K562 (cell line): Measurements from ENCODE around the gene SPATA33. TPM values are rescaled to one million over a fixed set of nuclear protein-coding genes. Genes with fewer than 3 reads are reported as not detected.
A peak's percentile ranks its signal among the peaks of the same experiment; 100 is the strongest.

Experiments used
- ATAC-seq: fragments of 200-7000 bp; cut with Tn5 transposase; 3 replicates; pipeline ENCODE4 v1.9.1; 2020; ENCODE audit warnings: moderate library complexity
- BruUV-seq: library from RNA; stranded (reverse); fragments of 400-500 nt; replicated peaks from 2 replicates; lab custom pipeline; 2021; lab: Mats Ljungman, UMichigan
- CTCF ChIA-PET: fragments of 300-600 bp; formaldehyde crosslinking; extraction: SDS; loops from one replicate; lab custom pipeline; 2021; ENCODE audit warnings: low intra/inter-chr PET ratio; lab: Yijun Ruan, JAX
- POLR2A ChIA-PET: fragments of 300-600, 350-650 bp; sonication (Branson Sonifier 250); formaldehyde crosslinking; extraction: SDS; loops from one replicate; lab custom pipeline; 2021; ENCODE audit warnings: antibody characterized with exemption, inconsistent platforms; lab: Yijun Ruan, JAX
- DNase-seq, 4 experiments: peaks; one replicate each; pipeline versions ENCODE4 v3.0.0 to v3.0.0-alpha.2; 2011 to 2018; ENCODE audit warnings: low spot score in 3 of 4, mixed read lengths in 3 of 4; ENCODE audit errors: extremely low read depth in 1 of 4
- FAIRE-seq: peaks from 2 replicates; lab custom pipeline; 2011; peaks lifted over from hg19 to GRCh38; lab: Jason Lieb, UNC
- H2AFZ ChIP-seq: 2 replicates; pipeline ENCODE4 v1.6.0; 2011; ENCODE audit warnings: low read depth, low read length, control low read depth, inconsistent platforms
- H3K27ac ChIP-seq: fragments of 200-600 bp; 3 replicates; pipeline ENCODE4 v1.8.0; 2011; ENCODE audit warnings: low read depth, mild to moderate bottlenecking, control low read depth, inconsistent platforms, low read length, moderate library complexity, mixed read lengths; ENCODE audit errors: extremely low read depth
- H3K27me3 ChIP-seq, 2 experiments: fragments of 300-600 bp in 1 of 2; 2 replicates in 1 of 2; 3 replicates in 1 of 2; pipeline versions ENCODE4 v1.6.0 to v1.8.0; 2011; ENCODE audit warnings: inconsistent platforms in 2 of 2, low read length in 2 of 2, mild to moderate bottlenecking in 1 of 2, mixed read lengths in 1 of 2, moderate library complexity in 1 of 2; ENCODE audit not compliant: control insufficient read depth in 2 of 2, insufficient read depth in 2 of 2
- H3K36me3 ChIP-seq: fragments of 300-600 bp; 3 replicates; pipeline ENCODE4 v1.8.0; 2011; ENCODE audit warnings: mild to moderate bottlenecking, low read length, inconsistent platforms; ENCODE audit not compliant: control insufficient read depth, insufficient read depth
- H3K4me1 ChIP-seq, 2 experiments: fragments of 200-600 bp in 1 of 2; replicated peaks in 1 of 2; 2 replicates in 1 of 2; 3 replicates in 1 of 2; pipeline versions ENCODE4 v1.5.1 to v1.8.0; 2011; ENCODE audit warnings: inconsistent platforms in 2 of 2, low read length in 2 of 2, mild to moderate bottlenecking in 1 of 2, mixed read lengths in 1 of 2, moderate library complexity in 1 of 2; ENCODE audit not compliant: control insufficient read depth in 2 of 2, insufficient read depth in 2 of 2
- H3K4me2 ChIP-seq: 2 replicates; pipeline ENCODE4 v1.6.1; 2011; ENCODE audit warnings: low read length, control low read depth, inconsistent platforms, mixed read lengths; ENCODE audit not compliant: insufficient read depth
- H3K4me3 ChIP-seq: fragments of 200-600 bp; sonication (generic), shearing (Covaris generic); 2 replicates; pipeline ENCODE4 v1.5.1; 2016; ENCODE audit warnings: control low read depth, inconsistent platforms
- H3K79me2 ChIP-seq: fragments of 200-600 bp; 3 replicates; pipeline ENCODE4 v1.8.0; 2011; ENCODE audit warnings: low read length, inconsistent platforms; ENCODE audit not compliant: control insufficient read depth, insufficient read depth
- H3K9ac ChIP-seq, 2 experiments: 2 replicates each; pipeline versions ENCODE4 v1.6.0 to v1.6.1; 2011; ENCODE audit warnings: low read depth in 2 of 2, low read length in 2 of 2, control low read depth in 1 of 2, inconsistent platforms in 1 of 2, mild to moderate bottlenecking in 1 of 2, mixed read lengths in 1 of 2; ENCODE audit not compliant: insufficient read depth in 1 of 2
- H3K9me1 ChIP-seq: one replicate; pipeline ENCODE4 v1.6.0; 2011; ENCODE audit warnings: inconsistent platforms, mild to moderate bottlenecking, low read length, moderate library complexity; ENCODE audit not compliant: control insufficient read depth, insufficient read depth
- H3K9me3 ChIP-seq: replicated peaks from 2 replicates; pipeline ENCODE4 v1.5.1; 2011; ENCODE audit warnings: low read depth, low read length, inconsistent platforms; ENCODE audit not compliant: control insufficient read depth, insufficient read depth
- H4K20me1 ChIP-seq: replicated peaks from 2 replicates; pipeline ENCODE4 v1.6.1; 2011; ENCODE audit warnings: low read length, inconsistent platforms, mixed read lengths; ENCODE audit not compliant: control insufficient read depth, insufficient read depth
- CREBBP ChIP-seq: IDR thresholded peaks from one replicate; pipeline ENCODE4 v1.6.1; 2012; ENCODE audit warnings: low read depth, mild to moderate bottlenecking, control low read depth, inconsistent platforms, low read length
- DNMT1 ChIP-seq: fragments of 450-650 bp; IDR thresholded peaks from 2 replicates; pipeline ENCODE4 v1.6.1; 2016; ENCODE audit warnings: antibody characterized with exemption, mild to moderate bottlenecking
- DPF2 ChIP-seq: fragments of 450-650 bp; IDR thresholded peaks from 2 replicates; pipeline ENCODE4 v1.6.1; 2016
- EZH2 ChIP-seq: IDR thresholded peaks from 2 replicates; pipeline ENCODE4 v1.6.1; 2012; ENCODE audit warnings: low read depth, mild to moderate bottlenecking, inconsistent platforms, low read length, borderline replicate concordance
- KHSRP ChIP-seq: fragments of 450-650 bp; IDR thresholded peaks from 2 replicates; pipeline ENCODE4 v1.6.1; 2017
- LEF1 ChIP-seq: fragments of 450-650 bp; IDR thresholded peaks from 2 replicates; pipeline ENCODE4 v1.6.1; 2016; ENCODE audit warnings: mild to moderate bottlenecking
- PTRF ChIP-seq: fragments of 450-650 bp; IDR thresholded peaks from 2 replicates; pipeline ENCODE4 v1.6.1; 2016; ENCODE audit warnings: mild to moderate bottlenecking, missing genetic modification characterization, missing compliant biosample characterization
- STAG1 ChIP-seq: sonication (generic); formaldehyde crosslinking; IDR thresholded peaks from 2 replicates; pipeline ENCODE4 v1.5.0; 2020; ENCODE audit warnings: missing genetic modification reagents, borderline replicate concordance
- TCF7L2 ChIP-seq: fragments of 150-350 bp; IDR thresholded peaks from 2 replicates; pipeline ENCODE4 v1.6.1; 2016; ENCODE audit warnings: low read depth, mild to moderate bottlenecking, low read length, moderate library complexity
- XRCC4 ChIP-seq: IDR thresholded peaks from one replicate; pipeline ENCODE4 v1.6.1; 2011; ENCODE audit not compliant: insufficient read depth, insufficient read length; ENCODE audit errors: extremely low read depth
- ZC3H8 ChIP-seq: fragments of 450-650 bp; IDR thresholded peaks from 2 replicates; pipeline ENCODE4 v1.6.1; 2017
- ZFX ChIP-seq: sonication (generic); formaldehyde crosslinking; IDR thresholded peaks from 2 replicates; pipeline ENCODE4 v1.8.0; 2022; ENCODE audit warnings: mild to moderate bottlenecking, missing genetic modification reagents, moderate library complexity
- ZNF12 ChIP-seq: sonication (generic); formaldehyde crosslinking; IDR thresholded peaks from 2 replicates; pipeline ENCODE4 v1.4.0; 2020; ENCODE audit warnings: mild to moderate bottlenecking, missing genetic modification reagents
- ZNF668 ChIP-seq: fragments of 250-450 bp; sonication (Bioruptor Pico); IDR thresholded peaks from 2 replicates; pipeline ENCODE4 v1.8.0; 2022; ENCODE audit warnings: mild to moderate bottlenecking, inconsistent platforms
- WGBS: fragments of 100-300 bp; shearing (Covaris generic); methylation state at CpG from one replicate; pipeline ENCODE4 v1.1.6; 2016; ENCODE audit warnings: low coverage, mixed read lengths; ENCODE audit not compliant: insufficient coverage; ENCODE audit errors: missing lambda C conversion rate; 5-methylcytosine and 5-hydroxymethylcytosine counted together
- in situ Hi-C: fragments of 300-500 bp; cut with MboI; formaldehyde crosslinking; loops from 4 replicates; pipeline ENCODE4 v1.15.0; 2018; ENCODE audit warnings: inconsistent platforms, mixed read lengths
- intact Hi-C: fragments of 100-400 bp; cut with micrococcal nuclease; formaldehyde crosslinking; loops from 2 replicates; pipeline ENCODE4 v1.14.2; 2022
- polyA plus RNA-seq, 8 experiments: library from polyadenylated mRNA; depleted of rRNA in 4 of 8; stranded (reverse) in 5 of 8; unstranded in 3 of 8; fragments of >200 nt; fragmentation: Nextera tagmentation in 2 of 8; fragmentation: Illumina TruSeq in 1 of 8; extraction: Ambion mirVana in 2 of 8; extraction: Trizol in 1 of 8; gene quantifications; 2 replicates each; pipeline versions ENCODE4 v1.2.1 to v1.2.3, GENCODE V29; 2011 to 2014; ENCODE audit warnings: inconsistent platforms in 1 of 8, missing spikeins in 1 of 8
- total RNA-seq, 7 experiments: library from RNA; depleted of rRNA in 6 of 7; stranded (reverse); fragments of >200 nt in 6 of 7; fragmentation: Illumina TruSeq in 2 of 7; extraction: Trizol in 2 of 7; gene quantifications; 2 replicates each; pipeline versions ENCODE4 v1.2.1 to v1.2.3, GENCODE V29; 2011 to 2021; ENCODE audit warnings: low replicate concordance in 1 of 7
- TF ChIP-seq, protein P1 (sequence below): fragments of 200-400 bp; formaldehyde crosslinking; IDR thresholded peaks from 2 replicates; pipeline ENCODE4 v1.6.1; 2017; ENCODE audit warnings: mild to moderate bottlenecking, low read depth, low read length, moderate library complexity

SPATA33 gene
- total and polyA plus RNA-seq, 9 of the 15 experiments (the other 6 are each of a cell fraction or from before 2014, with no cell fraction given), result 4.0 to 20.0 (median 11.8) TPM

DNA sequence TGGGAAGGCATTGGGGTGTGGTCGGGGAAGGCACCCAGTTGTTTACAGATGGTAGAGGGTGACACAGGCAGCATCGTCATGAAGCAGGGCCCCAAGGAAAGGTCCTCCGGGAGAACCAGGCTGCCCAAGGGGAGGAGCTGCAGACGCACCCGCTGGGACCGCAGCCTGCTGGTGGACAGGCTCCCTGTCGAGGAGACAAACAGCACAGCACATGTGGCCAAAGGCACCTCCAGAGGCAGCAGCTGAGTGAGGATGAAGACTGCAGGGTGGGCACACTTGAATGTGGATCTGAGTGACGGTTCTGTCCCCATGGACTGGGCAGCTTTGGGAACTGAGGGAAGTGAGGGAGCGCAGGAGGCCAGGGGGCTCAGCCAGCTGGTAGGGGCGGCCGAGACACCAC, 12.5 kb upstream of the SPATA33 start:
- DNase-seq, result no peak
- no peaks in the 10 kb centered on the region; the same call in 2 of the 3 replicates for H3K79me2 ChIP-seq
- in situ Hi-C loops, result no loop called here
- BruUV-seq, result no TSS peak
- intact Hi-C loops, result loop anchor here (10.0 kb wide), 1 partner anchor 70 kb away; the partner anchor contains the start of gene CPNE7
- H2AFZ ChIP-seq, result no peak overlapping the region
- H3K9ac ChIP-seq, result peak overlapping the region in 1 of 2 experiments; percentile 52; a peak in 1 of 4 replicates
- H3K9me1 ChIP-seq, result no peaks in the 10 kb centered on the region
- peaks cover 0 to 37% of the 10 kb centered on the region in 2 experiments; a peak in 3 of 5 replicates for H3K4me1 ChIP-seq
- WGBS, result 75% methylated on average over 11 of the region's 11 CpGs
- no peaks in the 10 kb centered on the region for H3K27me3 ChIP-seq
- no peak overlapping the region for H3K27ac ChIP-seq
- ATAC-seq, result no peak
- TF ChIP-seq XRCC4, result no peak
- TF ChIP-seq ZNF12 (CRISPR knock-in tag), result no peak
- TF ChIP-seq DPF2, result no peak
- no peak for TF ChIP-seq DNMT1
- TF ChIP-seq LEF1, result no peak
- TF ChIP-seq TCF7L2, result no peak
- no peak for TF ChIP-seq EZH2
- TF ChIP-seq ZNF668 (CRISPR knock-in tag), result no peak
- no peak for TF ChIP-seq ZC3H8
- TF ChIP-seq, protein P1, sequence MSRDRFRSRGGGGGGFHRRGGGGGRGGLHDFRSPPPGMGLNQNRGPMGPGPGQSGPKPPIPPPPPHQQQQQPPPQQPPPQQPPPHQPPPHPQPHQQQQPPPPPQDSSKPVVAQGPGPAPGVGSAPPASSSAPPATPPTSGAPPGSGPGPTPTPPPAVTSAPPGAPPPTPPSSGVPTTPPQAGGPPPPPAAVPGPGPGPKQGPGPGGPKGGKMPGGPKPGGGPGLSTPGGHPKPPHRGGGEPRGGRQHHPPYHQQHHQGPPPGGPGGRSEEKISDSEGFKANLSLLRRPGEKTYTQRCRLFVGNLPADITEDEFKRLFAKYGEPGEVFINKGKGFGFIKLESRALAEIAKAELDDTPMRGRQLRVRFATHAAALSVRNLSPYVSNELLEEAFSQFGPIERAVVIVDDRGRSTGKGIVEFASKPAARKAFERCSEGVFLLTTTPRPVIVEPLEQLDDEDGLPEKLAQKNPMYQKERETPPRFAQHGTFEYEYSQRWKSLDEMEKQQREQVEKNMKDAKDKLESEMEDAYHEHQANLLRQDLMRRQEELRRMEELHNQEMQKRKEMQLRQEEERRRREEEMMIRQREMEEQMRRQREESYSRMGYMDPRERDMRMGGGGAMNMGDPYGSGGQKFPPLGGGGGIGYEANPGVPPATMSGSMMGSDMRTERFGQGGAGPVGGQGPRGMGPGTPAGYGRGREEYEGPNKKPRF, result no peak
- TF ChIP-seq PTRF (tag), result no peak
- TF ChIP-seq KHSRP, result no peak
- no peak for TF ChIP-seq STAG1 (CRISPR knock-in tag)
- no peak for TF ChIP-seq ZFX (CRISPR knock-in tag)
- no peak for TF ChIP-seq CREBBP
- H3K4me2 ChIP-seq, result no peak overlapping the region
- no peak overlapping the region for H3K4me3 ChIP-seq
- ChIA-PET CTCF (no interaction called here), POLR2A (interaction anchor here (0.8 kb wide), 1 partner anchor 140 kb away, joined by 3 read pairs; no protein-coding TSS in a partner anchor)
- H4K20me1 ChIP-seq, result no peaks in the 10 kb centered on the region
- H3K36me3 ChIP-seq, result peaks cover 39% of the 10 kb centered on the region; the same call in 2 of the 3 replicates
- FAIRE-seq, result no peak
- no peaks in the 10 kb centered on the region for H3K9me3 ChIP-seq
